Right ventricle myocardium superior (tissue), 1 donor: ENCODE data around the gene OLFM2. TPM values are rescaled to one million over a fixed set of nuclear protein-coding genes. Genes with fewer than 3 reads are reported as not detected.

Source experiments
- ATAC-seq: fragments of 200-7000 bp; cut with Tn5 transposase; one replicate; pipeline ENCODE4 v1.9.1; 2020; ENCODE audit warnings: mild to moderate bottlenecking; ENCODE audit not compliant: poor library complexity
- DNase-seq: peaks from one replicate; pipeline ENCODE4 v3.0.0-alpha.2; 2020
- intact Hi-C: fragments of 100-400 bp; cut with DNase I; formaldehyde crosslinking; loops from one replicate; pipeline ENCODE4 v1.11.2; 2022
- total RNA-seq: library from RNA; stranded (reverse); fragmentation: NEBNext Ultra II Directional; extraction: Animal tissue kit (Norgen Biotek cat#: 25700); gene quantifications from one replicate; pipeline ENCODE4 v1.2.1, GENCODE V29; 2021
- donor health status: DM: no; HTN: yes; CAD: no; lungs with severe emphysema.

OLFM2 gene
- total RNA-seq, 1 donor from 2014 or later: 2.2 TPM

- ATAC-seq (peak; percentile 84), DNase-seq (peak; percentile 78)
- intact Hi-C loops: no loop called here
Measured at GRCh38 chr19:9914315-9915207, 21.8 kb downstream of the OLFM2 start.

GRCh38 chr19:9914001-9914314 lies 22.4 kb downstream of the OLFM2 start:
- intact Hi-C loops: no loop called here
- no peak for DNase-seq
- no peak for ATAC-seq

DNA sequence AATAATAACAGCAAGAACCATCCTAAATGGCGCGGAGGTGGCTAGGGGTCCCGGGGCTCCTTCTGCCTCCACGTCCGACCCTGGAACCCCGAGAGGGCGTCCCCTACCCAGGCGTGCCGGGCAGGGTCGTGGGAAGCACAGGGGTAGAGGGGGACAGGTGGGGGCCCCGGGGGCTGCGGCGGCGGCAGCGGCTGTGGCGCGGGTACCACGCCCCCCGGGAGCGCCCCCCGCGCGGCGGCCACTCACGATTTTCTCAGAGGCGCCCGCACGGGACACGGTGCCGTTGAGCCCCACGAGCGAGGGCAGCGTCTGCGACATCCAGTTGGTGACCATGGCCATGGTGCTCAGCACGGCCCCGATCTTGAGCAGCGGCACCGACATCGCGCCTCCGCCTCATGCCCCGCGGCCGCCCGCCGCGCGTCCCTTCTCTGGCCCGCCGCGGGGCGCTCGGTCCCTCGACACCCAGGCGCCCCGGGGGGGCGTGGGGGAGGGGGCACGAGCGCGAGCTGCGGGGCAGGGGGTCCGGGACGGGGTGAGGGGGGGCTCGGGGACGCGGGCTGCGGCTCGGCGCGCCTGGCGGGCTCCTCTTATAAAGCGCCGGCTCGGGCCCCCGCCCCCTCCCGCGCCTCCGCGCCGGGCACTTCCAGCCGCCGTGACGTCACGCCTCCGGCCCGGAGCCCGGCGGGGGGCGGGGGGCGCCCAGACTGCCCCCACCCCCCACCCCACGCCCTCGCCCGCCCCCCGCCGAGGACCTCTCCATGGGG lies 22.9 kb downstream of the OLFM2 start:
- intact Hi-C loops: no loop called here
- DNase-seq: no peak
- ATAC-seq: peak; percentile 26

GRCh38 chr19:9912551-9913236 lies 23.6 kb downstream of the OLFM2 start:
- DNase-seq: no peak
- no peak for ATAC-seq
- intact Hi-C loops: no loop called here

- intact Hi-C loops: no loop called here
- no peak for DNase-seq
- ATAC-seq: no peak
Measured at GRCh38 chr19:9911524-9912185, 24.7 kb downstream of the OLFM2 start.

DNA sequence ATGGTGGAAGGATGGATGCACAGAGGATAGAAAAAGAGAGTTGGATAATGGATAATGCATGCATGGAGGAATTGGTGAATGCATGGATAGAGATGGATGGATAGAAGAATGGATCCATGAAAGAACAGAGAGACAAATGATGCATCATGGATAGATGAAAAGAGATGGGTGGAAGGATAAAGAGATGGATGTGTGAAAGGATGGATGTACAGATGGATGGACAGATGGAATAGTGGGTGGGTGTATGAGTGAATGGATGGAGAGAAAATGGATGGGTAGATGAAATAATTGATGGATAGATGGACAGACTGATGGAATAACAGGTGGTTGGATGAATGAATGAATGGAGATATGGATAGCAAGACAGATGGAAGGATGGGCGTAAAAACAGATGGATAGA lies 25.7 kb downstream of the OLFM2 start:
- DNase-seq (no peak), ATAC-seq (no peak)
- intact Hi-C loops: no loop called here

DNA sequence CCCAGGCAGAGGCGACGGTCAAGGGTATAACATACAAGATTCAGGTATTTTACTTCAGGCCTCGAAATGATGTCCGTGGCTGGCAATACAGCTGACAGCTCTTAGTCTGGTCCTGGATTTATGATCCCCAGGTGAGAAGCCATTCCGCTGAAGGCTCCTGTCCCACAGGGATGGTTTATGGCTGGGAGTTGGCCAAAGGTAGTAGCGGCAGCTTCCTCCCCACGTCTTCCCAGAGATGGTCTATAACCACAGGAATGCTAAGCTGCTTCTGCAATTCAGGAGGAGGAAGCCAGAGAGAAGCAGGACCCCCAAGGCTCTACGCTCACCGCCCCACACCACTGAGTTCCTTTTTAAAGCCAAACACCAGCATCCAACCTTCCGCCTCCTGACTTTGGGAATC lies 27.1 kb downstream of the OLFM2 start:
- ATAC-seq: no peak
- DNase-seq: no peak
- intact Hi-C loops: no loop called here

- DNase-seq (no peak), ATAC-seq (peak; percentile 12)
- intact Hi-C loops: no loop called here
Measured at GRCh38 chr19:9906475-9907087, 29.7 kb downstream of the OLFM2 start.

DNA sequence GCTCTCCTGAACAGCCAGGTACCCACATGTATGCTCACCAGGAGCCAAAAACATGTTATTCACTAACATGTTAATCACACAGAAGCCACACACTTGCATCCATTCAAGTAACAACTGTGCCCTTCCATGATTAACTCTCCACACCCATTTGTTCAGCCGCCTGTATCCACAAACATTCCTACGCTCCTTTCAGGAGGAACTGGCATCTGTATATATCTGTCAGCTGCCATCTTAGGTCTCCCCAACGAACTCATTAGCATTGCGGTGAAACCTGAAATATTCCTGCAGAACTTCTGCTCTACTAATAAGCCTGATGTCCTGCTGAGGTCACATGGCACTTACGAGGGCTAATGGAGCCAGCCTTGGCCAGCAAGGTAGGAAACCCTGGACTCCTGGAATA lies 33.0 kb downstream of the OLFM2 start:
- intact Hi-C loops: no loop called here
- ATAC-seq (no peak), DNase-seq (no peak)

DNA sequence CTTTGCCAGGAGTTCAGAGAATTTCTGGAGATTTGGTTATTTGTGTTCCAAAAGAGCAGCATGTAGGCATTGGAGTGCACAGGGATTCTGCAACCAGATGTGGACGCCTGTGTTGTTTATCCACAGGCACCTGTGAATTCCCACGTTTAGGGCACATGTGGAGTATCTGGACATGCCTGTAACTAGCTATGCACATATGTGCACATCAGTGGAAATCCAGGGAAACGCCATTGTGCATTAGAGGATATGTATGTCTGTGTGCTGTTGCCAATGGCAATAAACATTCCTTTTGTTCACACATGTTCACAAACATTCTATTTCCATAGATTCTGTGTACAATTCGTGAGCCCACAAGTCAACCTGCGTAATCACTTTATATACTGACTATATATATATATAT lies 34.7 kb downstream of the OLFM2 start:
- no peak for ATAC-seq
- no peak for DNase-seq
- intact Hi-C loops: no loop called here

- intact Hi-C loops: no loop called here
- ATAC-seq (no peak), DNase-seq (no peak)
Measured at GRCh38 chr19:9901020-9901419, 35.3 kb downstream of the OLFM2 start.

GRCh38 chr19:9891609-9892373 lies 44.5 kb downstream of the OLFM2 start:
- ATAC-seq (no peak), DNase-seq (no peak)
- intact Hi-C loops: no loop called here

GRCh38 chr19:9885077-9885552 lies 51.2 kb downstream of the OLFM2 start:
- intact Hi-C loops: no loop called here
- ATAC-seq (peak; percentile 53), DNase-seq (peak; percentile 71)

GRCh38 chr19:9883764-9884163 lies 52.6 kb downstream of the OLFM2 start:
- DNase-seq: no peak
- ATAC-seq: no peak
- intact Hi-C loops: no loop called here

- DNase-seq: no peak
- intact Hi-C loops: no loop called here
- ATAC-seq: no peak
Measured at GRCh38 chr19:9883231-9883758, 53.0 kb downstream of the OLFM2 start.

- DNase-seq: no peak
- intact Hi-C loops: no loop called here
- ATAC-seq: no peak
Measured at GRCh38 chr19:9881720-9882119, 54.6 kb downstream of the OLFM2 start.

DNA sequence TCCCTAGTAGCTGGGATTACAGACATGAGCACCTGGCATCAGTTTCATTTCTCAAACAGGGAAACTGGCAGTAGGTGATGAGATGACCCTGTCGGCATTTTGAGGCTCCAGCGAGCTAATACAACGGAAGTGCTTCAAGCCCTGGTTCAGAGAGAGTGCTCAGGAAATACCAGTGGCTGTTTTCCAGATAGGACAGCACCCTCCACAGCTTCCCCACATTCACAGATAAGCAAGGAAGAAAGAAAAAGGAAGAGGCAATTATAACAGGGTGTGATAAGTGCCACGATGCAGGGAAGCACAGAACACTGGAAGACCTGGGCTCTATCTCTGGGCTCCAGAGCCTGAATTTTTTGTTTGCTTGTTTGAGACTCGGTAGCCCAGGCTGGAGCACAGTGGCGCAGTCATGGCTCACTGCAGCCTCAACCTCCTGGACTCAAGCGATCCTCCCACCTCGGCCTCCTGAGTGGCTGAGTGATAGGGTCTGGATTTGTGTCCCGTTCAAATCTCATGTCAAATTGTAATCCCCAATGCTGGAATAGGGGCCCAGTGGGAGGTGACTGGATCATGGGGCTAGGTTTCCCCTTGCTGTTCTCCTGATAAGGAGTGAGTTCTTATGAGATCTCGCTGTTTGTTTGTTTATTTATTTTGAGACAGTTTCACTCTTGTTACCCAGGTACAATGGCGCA lies 57.7 kb downstream of the OLFM2 start:
- DNase-seq (no peak), ATAC-seq (no peak)
- intact Hi-C loops: no loop called here
